Body of pancreas (tissue), 4 donors: ENCODE results near the gene ITGBL1.

Experiments
- POLR2A ChIP-seq, 3 donors: fragments of 450-650 bp; IDR thresholded peaks; one replicate each; pipeline ENCODE4 v1.6.1; 2016; ENCODE audit warnings: antibody characterized with exemption in 3 of 3, mild to moderate bottlenecking in 2 of 3
- TF ChIP-seq, protein P1 (sequence below), 7 experiments: fragments of 450-650 bp in 4 of 7; fragments of 200-600 bp in 3 of 7; sonication (generic) in 3 of 7; IDR thresholded peaks; one replicate each; pipeline ENCODE4 v1.5.1; 2016 to 2019; ENCODE audit warnings: antibody characterized with exemption in 7 of 7

DNA sequence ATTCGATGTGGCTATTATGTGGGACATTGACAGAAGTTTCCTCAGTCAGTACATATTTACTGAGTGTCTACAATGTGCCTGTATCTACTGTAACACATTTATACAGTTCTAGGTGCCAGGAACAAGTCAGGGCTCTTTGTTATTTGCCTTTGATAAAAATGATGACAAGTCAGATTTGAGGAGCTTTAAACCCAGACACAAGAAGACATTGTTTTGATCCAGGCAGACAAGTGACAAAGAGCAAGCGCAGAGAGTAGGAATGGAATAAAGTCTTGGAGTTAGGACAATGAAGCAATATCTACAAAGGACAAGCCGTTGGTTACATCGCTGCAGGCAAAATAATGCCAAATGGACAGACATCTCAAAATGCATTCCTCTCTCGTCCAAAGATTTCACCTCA, 70.1 kb downstream of the ITGBL1 start:
- TF ChIP-seq, protein P1, sequence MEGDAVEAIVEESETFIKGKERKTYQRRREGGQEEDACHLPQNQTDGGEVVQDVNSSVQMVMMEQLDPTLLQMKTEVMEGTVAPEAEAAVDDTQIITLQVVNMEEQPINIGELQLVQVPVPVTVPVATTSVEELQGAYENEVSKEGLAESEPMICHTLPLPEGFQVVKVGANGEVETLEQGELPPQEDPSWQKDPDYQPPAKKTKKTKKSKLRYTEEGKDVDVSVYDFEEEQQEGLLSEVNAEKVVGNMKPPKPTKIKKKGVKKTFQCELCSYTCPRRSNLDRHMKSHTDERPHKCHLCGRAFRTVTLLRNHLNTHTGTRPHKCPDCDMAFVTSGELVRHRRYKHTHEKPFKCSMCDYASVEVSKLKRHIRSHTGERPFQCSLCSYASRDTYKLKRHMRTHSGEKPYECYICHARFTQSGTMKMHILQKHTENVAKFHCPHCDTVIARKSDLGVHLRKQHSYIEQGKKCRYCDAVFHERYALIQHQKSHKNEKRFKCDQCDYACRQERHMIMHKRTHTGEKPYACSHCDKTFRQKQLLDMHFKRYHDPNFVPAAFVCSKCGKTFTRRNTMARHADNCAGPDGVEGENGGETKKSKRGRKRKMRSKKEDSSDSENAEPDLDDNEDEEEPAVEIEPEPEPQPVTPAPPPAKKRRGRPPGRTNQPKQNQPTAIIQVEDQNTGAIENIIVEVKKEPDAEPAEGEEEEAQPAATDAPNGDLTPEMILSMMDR (IDR thresholded peaks at IDR 0.05): no peak
- no peak for TF ChIP-seq POLR2A (IDR thresholded peaks at IDR 0.05)
